ENCODE data around the gene GDI1. TPM values are rescaled to one million over a fixed set of nuclear protein-coding genes. Genes with fewer than 3 reads are reported as not detected.

GDI1 gene
- total RNA-seq, 4 donors from 2014 or later, result 50.5 to 83.5 (median 61.5) TPM

DNA sequence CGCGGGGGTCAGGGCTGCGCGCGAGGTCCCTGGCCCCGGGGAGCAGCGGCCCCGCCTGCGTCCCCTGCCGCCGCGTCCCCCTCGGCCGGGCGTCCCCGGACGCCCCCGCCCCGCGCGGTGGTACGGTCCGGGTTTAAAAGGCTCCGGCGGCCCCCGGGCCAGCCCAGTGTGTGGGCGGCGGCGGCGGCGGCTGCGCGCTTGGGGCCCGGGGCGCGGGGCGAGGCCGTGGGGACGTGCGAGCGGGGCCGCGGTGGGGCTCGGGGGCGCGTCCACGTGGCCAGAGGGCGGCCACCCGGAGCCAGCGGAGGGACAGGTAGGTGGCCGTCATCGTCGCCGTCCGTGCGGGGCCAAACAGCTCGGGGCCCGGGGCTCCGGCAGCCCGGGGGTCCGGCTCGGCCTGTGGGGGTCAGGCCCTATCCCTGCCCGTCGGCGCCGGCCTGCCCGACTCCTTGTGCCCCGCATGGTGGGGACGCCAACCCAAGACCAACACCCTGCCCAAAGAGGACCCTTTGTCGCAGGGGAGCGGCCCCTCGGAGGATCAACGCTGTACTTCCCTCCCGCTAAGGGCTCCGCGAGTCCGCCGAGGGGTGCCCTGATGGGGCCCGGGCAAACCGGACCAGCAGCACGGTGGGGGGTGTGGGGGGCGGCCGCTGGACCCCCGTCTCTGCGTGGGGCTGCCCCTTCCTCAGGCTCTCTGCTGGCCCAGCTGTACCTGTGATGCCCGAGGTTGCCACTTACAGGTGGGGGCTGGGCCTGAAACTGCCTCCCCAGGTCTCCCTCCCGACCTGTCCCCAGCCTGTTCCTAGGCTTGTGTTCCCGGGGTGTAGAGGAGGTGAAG, 21.4 kb downstream of the GDI1 start, which contains the start of gene PLXNA3:
Gene PLXNA3 (plus strand): TSS at position 166 of the 838 bp plus-strand sequence. CDS start 1,903 bp downstream, outside the sequence.
- intact Hi-C loops (cut with DNase I; ENCODE audit: low total_unique reads), result no loop called here
- 0 to 43% methylated on average over 2 to 31 of the region's 88 CpGs for WGBS, 2 donors
- no peak for DNase-seq (ENCODE audit: low spot score in 2 of 2)
- no peak for TF ChIP-seq POLR2A (IDR thresholded peaks at IDR 0.05)
- TF ChIP-seq, protein P1, sequence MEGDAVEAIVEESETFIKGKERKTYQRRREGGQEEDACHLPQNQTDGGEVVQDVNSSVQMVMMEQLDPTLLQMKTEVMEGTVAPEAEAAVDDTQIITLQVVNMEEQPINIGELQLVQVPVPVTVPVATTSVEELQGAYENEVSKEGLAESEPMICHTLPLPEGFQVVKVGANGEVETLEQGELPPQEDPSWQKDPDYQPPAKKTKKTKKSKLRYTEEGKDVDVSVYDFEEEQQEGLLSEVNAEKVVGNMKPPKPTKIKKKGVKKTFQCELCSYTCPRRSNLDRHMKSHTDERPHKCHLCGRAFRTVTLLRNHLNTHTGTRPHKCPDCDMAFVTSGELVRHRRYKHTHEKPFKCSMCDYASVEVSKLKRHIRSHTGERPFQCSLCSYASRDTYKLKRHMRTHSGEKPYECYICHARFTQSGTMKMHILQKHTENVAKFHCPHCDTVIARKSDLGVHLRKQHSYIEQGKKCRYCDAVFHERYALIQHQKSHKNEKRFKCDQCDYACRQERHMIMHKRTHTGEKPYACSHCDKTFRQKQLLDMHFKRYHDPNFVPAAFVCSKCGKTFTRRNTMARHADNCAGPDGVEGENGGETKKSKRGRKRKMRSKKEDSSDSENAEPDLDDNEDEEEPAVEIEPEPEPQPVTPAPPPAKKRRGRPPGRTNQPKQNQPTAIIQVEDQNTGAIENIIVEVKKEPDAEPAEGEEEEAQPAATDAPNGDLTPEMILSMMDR (IDR thresholded peaks at IDR 0.05), result no peak
- peak within 1 kb of the TSS; percentile 30 for H3K4me3 ChIP-seq (ENCODE audit: low read depth, poor library complexity, severe bottlenecking)

DNA sequence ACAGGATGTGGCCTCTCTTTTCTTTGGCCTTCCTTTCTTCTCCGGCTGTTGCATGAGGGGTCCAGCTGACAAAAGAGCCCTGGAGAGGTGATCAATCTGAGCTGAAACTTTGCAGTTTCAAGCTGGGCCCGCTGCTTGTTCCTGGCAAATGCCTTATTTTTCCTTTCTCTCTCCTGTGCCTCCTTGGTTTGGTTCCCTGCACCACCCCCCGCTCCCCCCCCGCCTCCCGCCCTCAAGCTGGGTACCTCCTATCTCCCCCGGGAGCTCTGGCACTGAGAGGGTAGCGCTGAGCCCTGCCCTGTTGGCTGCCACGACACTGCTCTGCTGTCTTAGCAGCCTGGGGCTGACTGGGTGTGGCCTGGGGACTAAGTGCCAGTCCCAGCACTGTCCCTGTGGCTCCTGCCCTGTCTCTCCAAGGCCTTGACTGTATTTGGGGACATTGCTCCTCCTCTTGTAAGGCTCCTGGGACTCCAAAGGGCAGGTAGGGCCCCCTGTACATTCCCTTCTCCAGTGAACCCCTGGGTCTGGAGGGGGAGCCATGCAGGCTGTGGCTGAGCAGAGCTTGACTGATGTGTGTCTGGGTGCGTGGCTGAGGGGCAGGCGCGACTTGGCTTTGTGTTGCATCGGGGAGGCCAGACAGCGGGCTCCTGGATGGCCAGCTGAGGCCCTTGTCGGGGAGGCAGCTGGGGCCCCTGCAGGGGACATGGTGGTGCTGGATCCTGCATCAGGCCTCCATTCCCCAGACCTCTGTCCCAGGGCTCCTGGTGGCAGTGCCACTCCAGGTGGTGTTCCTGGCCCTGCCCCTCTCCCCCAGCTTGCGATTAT, 22.2 kb downstream of the GDI1 start:
- no peak for DNase-seq (ENCODE audit: low spot score in 2 of 2)
- peak overlapping the region; percentile 30 for H3K4me3 ChIP-seq (ENCODE audit: low read depth, poor library complexity, severe bottlenecking)
- intact Hi-C loops (cut with DNase I; ENCODE audit: low total_unique reads), result no loop called here
- 3 to 53% methylated on average over 4 to 14 of the region's 15 CpGs for WGBS, 2 donors
- no peak for TF ChIP-seq POLR2A (IDR thresholded peaks at IDR 0.05)
- TF ChIP-seq, protein P1 (IDR thresholded peaks at IDR 0.05), result no peak

DNA sequence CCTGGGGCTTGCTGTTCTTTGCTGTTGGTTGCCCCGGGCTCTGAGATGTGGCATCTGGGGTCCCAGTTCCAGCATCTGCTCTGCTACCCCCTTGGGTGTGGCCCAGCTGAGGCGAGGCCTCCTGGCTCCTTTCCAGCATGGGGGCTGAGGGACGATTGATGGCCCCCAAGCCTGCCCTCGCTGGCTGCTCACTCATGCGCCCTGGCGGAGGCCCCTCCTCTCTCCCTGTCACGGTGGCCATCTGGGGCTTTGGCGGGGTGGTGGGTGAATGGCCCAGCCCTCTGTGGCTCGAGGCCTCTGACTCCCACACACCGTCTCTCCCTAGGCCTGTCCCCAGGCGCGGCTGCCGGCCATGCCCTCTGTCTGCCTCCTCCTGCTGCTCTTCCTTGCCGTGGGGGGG, 22.9 kb downstream of the GDI1 start:
- intact Hi-C loops (cut with DNase I; ENCODE audit: low total_unique reads), result no loop called here
- 66% methylated on average over 14 of the region's 14 CpGs; no CpG with 5 or more reads in 1 of the 2 donors for WGBS, 2 donors

DNA sequence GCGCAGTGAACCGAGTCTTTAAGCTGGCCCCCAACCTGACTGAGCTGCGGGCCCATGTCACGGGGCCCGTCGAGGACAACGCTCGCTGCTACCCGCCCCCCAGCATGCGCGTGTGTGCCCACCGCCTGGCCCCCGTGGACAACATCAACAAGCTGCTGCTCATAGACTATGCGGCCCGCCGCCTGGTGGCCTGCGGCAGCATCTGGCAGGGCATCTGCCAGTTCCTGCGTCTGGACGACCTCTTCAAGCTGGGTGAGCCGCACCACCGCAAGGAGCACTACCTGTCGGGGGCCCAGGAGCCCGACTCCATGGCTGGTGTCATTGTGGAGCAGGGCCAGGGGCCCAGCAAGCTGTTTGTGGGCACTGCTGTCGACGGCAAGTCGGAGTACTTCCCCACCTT, 23.4 kb downstream of the GDI1 start:
- 46 to 84% methylated on average over 8 to 26 of the region's 26 CpGs for WGBS, 2 donors
- H3K4me3 ChIP-seq (ENCODE audit: low read depth, poor library complexity, severe bottlenecking), result no peak overlapping the region
- DNase-seq (ENCODE audit: low spot score in 2 of 2), result no peak

More for the DNA sequence above, 22.9 kb downstream of the GDI1 start:
- TF ChIP-seq, protein P1 (IDR thresholded peaks at IDR 0.05), result no peak
- TF ChIP-seq POLR2A (IDR thresholded peaks at IDR 0.05), result no peak
- H3K4me3 ChIP-seq (ENCODE audit: low read depth, poor library complexity, severe bottlenecking), result no peak overlapping the region
- DNase-seq (ENCODE audit: low spot score in 2 of 2), result no peak

DNA sequence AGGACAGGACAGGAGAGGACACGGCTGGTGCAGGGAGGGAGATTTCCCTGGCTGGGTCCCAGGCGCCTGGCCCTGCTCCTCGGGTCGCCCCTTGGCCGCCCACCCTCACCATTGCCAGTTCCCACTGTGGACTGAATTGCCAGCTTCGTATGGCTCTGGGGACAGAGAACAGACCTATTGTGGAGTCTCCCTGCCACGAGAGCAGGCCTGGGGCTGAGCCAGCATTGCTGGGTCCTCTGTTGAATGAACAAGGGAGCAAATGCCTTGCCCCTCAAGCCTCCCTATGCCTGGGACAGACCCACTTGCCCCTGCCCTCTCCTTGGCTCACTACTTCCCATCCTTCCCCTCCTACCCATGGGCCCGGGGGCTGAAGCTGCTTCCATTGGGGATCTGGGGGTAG, 25.4 kb downstream of the GDI1 start:
- TF ChIP-seq POLR2A (IDR thresholded peaks at IDR 0.05), result no peak
- TF ChIP-seq, protein P1 (IDR thresholded peaks at IDR 0.05), result no peak
- no peak overlapping the region for H3K4me3 ChIP-seq (ENCODE audit: low read depth, poor library complexity, severe bottlenecking)
- intact Hi-C loops (cut with DNase I; ENCODE audit: low total_unique reads), result no loop called here
- no peak for DNase-seq (ENCODE audit: low spot score in 2 of 2)
- 58% methylated on average over 3 of the region's 8 CpGs; no CpG with 5 or more reads in 1 of the 2 donors for WGBS, 2 donors

More for the DNA sequence above, 23.4 kb downstream of the GDI1 start:
- TF ChIP-seq, protein P1 (IDR thresholded peaks at IDR 0.05), result no peak
- no peak for TF ChIP-seq POLR2A (IDR thresholded peaks at IDR 0.05)
- intact Hi-C loops (cut with DNase I; ENCODE audit: low total_unique reads), result no loop called here
